B cell (primary cell): ENCODE data around the gene MT3. TPM values are rescaled to one million over a fixed set of nuclear protein-coding genes. Genes with fewer than 3 reads are reported as not detected.

Experiments
- ATAC-seq: fragments of 200-7000 bp; cut with Tn5 transposase; one replicate; pipeline ENCODE4 v1.10.0; 2021; ENCODE audit warnings: low read depth, mild to moderate bottlenecking, moderate number of reproducible peaks, moderate library complexity
- CTCF ChIA-PET: fragments of 350-600 bp; sonication (Branson Sonifier 250); formaldehyde crosslinking; loops from one replicate; lab custom pipeline; 2021; ENCODE audit warnings: antibody characterized with exemption, inconsistent platforms; lab: Charles Lee
- POLR2A ChIA-PET: fragments of 350-600 bp; sonication (Branson Sonifier 250); formaldehyde crosslinking; loops from one replicate; lab custom pipeline; 2021; ENCODE audit warnings: antibody characterized with exemption; lab: Charles Lee
- DNase-seq: peaks from one replicate; pipeline ENCODE4 v3.0.0; 2013
- H2AFZ ChIP-seq: 2 replicates; pipeline ENCODE4 v1.6.1; 2012; ENCODE audit warnings: mild to moderate bottlenecking, low read depth, low read length; ENCODE audit not compliant: insufficient read depth, poor library complexity, severe bottlenecking
- H3K27ac ChIP-seq, 2 donors: 1 replicate in 1 of 2; 2 replicates in 1 of 2; pipeline ENCODE4 v1.5.1; 2012 to 2013; ENCODE audit warnings: low read length in 2 of 2, mild to moderate bottlenecking in 2 of 2, moderate library complexity in 1 of 2
- H3K27me3 ChIP-seq, 4 experiments: fragments of 200-600 bp in 1 of 4; sonication (generic) in 1 of 4; replicated peaks in 1 of 4; 1 replicate in 2 of 4; 2 replicates in 2 of 4; pipeline versions ENCODE4 v1.6.1 to v1.7.0; 2013 to 2016; ENCODE audit warnings: low read length in 3 of 4, mild to moderate bottlenecking in 2 of 4, mixed read lengths in 1 of 4, moderate library complexity in 1 of 4; ENCODE audit not compliant: insufficient read depth in 4 of 4, control insufficient read depth in 3 of 4; ENCODE audit errors: control extremely low read depth in 1 of 4
- H3K36me3 ChIP-seq, 2 experiments: replicated peaks in 1 of 2; 1 replicate in 1 of 2; 2 replicates in 1 of 2; pipeline versions ENCODE4 v1.6.1 to v1.7.1; 2013; ENCODE audit warnings: low read length in 1 of 2; ENCODE audit not compliant: insufficient read depth in 2 of 2, control insufficient read depth in 1 of 2; ENCODE audit errors: control extremely low read depth in 1 of 2, extremely low read depth in 1 of 2
- H3K4me1 ChIP-seq, 2 donors: fragments of 200-600 bp in 1 of 2; sonication (generic) in 1 of 2; 1 replicate in 1 of 2; 2 replicates in 1 of 2; pipeline versions ENCODE4 v1.5.1 to v1.6.1; 2013 to 2017; ENCODE audit warnings: low read length in 2 of 2; ENCODE audit not compliant: control insufficient read depth in 2 of 2, insufficient read depth in 2 of 2
- H3K4me2 ChIP-seq: replicated peaks from 2 replicates; pipeline ENCODE3; 2012; ENCODE audit warnings: mild to moderate bottlenecking, low read depth, low read length; ENCODE audit not compliant: poor library complexity, severe bottlenecking
- H3K4me3 ChIP-seq, 5 experiments: fragments of 200-600 bp in 1 of 5; sonication (generic) in 1 of 5; 1 replicate in 3 of 5; 2 replicates in 2 of 5; pipeline versions ENCODE4 v1.5.1 to v1.7.0; 2011 to 2016; ENCODE audit warnings: low read length in 4 of 5, mild to moderate bottlenecking in 4 of 5, low read depth in 2 of 5, control low read depth in 1 of 5, moderate library complexity in 1 of 5; ENCODE audit not compliant: insufficient read depth in 1 of 5; ENCODE audit errors: control extremely low read depth in 1 of 5, extremely low read depth in 1 of 5
- H3K79me2 ChIP-seq: fragments of 200-600 bp; sonication (generic); one replicate; pipeline ENCODE4 v1.6.0; 2016; ENCODE audit warnings: low read length; ENCODE audit not compliant: control insufficient read depth, insufficient read depth
- H3K9ac ChIP-seq: fragments of 200-600 bp; sonication (generic); 2 replicates; pipeline ENCODE4 v1.6.1; 2017; ENCODE audit warnings: mild to moderate bottlenecking, low read length, moderate library complexity
- H3K9me3 ChIP-seq, 3 donors: one replicate each; pipeline versions ENCODE4 v1.6.1 to v1.7.1; 2013; ENCODE audit warnings: low read length in 2 of 3; ENCODE audit not compliant: control insufficient read depth in 2 of 3, insufficient read depth in 1 of 3; ENCODE audit errors: control extremely low read depth in 1 of 3
- H4K20me1 ChIP-seq: 2 replicates; pipeline ENCODE4 v1.6.0; 2012; ENCODE audit warnings: mild to moderate bottlenecking, low read length; ENCODE audit not compliant: insufficient read depth, control insufficient read depth, poor library complexity, severe bottlenecking
- H3K27ac Mint-ChIP-seq: one replicate; pipeline ENCODE4 v1.8.0; 2021; ENCODE audit warnings: mixed read lengths
- H3K27me3 Mint-ChIP-seq: one replicate; pipeline ENCODE4 v1.8.0; 2021; ENCODE audit warnings: mixed read lengths
- H3K4me1 Mint-ChIP-seq: one replicate; pipeline ENCODE4 v1.8.0; 2021; ENCODE audit warnings: mixed read lengths
- H3K4me3 Mint-ChIP-seq: one replicate; pipeline ENCODE4 v1.8.0; 2021; ENCODE audit warnings: mixed read lengths
- H3K9me3 Mint-ChIP-seq: one replicate; pipeline ENCODE4 v1.8.0; 2022; ENCODE audit warnings: mixed read lengths; ENCODE audit not compliant: insufficient read depth
- EZH2 ChIP-seq: IDR thresholded peaks from 2 replicates; pipeline ENCODE4 v1.6.1; 2012; ENCODE audit warnings: borderline replicate concordance, low read depth, mild to moderate bottlenecking, moderate library complexity, low read length; ENCODE audit not compliant: insufficient read depth, poor library complexity, severe bottlenecking
- WGBS: methylation state at CpG from one replicate; pipeline ENCODE4 v1.1.5; 2013; ENCODE audit warnings: missing lambda C conversion rate; ENCODE audit not compliant: insufficient coverage; 5-methylcytosine and 5-hydroxymethylcytosine counted together
- intact Hi-C: fragments of 100-400 bp; cut with micrococcal nuclease; formaldehyde crosslinking; loops from one replicate; pipeline ENCODE4 v1.10.0; 2022
- polyA plus RNA-seq: library from polyadenylated mRNA; depleted of rRNA; stranded (reverse); fragments of >200 nt; gene quantifications from 2 replicates; pipeline ENCODE4 v1.2.3, GENCODE V29; 2012
- total RNA-seq, 2 donors: library from RNA; stranded (reverse); fragments of 120-200 nt in 1 of 2; gene quantifications; 1 replicate in 1 of 2; 2 replicates in 1 of 2; pipeline versions ENCODE4 v1.2.3 to v1.2.4, GENCODE V29; 2013 to 2022
- TF ChIP-seq, protein P1 (sequence below): fragments of 200-600 bp; IDR thresholded peaks from one replicate; pipeline ENCODE4 v1.8.0; 2022; ENCODE audit warnings: antibody characterized with exemption, mild to moderate bottlenecking

Gene MT3
- total and polyA plus RNA-seq, 2 donors (not counting 1 experiment from before 2014, with no cell fraction given) = not detected

DNA sequence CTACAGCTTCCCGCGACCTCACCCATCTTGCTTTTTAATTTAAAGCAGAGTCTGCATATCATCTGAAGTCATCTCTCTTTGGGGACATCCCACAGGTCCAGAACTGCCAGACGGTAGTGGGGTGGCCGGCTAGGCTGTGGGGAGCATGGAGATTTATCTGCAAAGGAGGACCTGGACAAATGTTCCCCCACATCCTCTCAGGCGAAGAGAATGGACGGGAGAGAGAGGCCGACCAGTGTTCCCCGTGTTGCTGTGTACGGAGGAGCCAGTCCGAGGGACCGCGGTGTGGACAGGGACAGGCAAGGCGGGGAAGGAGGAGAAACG lies 42.5 kb downstream of the MT3 start:
- Mint-ChIP-seq H3K27ac (no peak overlapping the region), H3K27me3 (peaks cover 57% of the 10 kb centered on the region), H3K4me1 (peaks cover 31% of the 10 kb centered on the region), H3K9me3 (no peaks in the 10 kb centered on the region), H3K4me3 (peak overlapping the region; percentile 80)
- no peaks in the 10 kb centered on the region for H3K36me3 ChIP-seq
- WGBS = 31% methylated on average over 10 of the region's 14 CpGs
- H3K9me3 ChIP-seq = peaks cover 0 to 4% (median 0%) of the 10 kb centered on the region in 3 donors
- DNase-seq (no peak), ATAC-seq (no peak)
- H3K4me3 ChIP-seq = peak overlapping the region in 4 of 5 experiments; percentile 13 to 52 (median 22)
- peaks cover 0 to 66% (median 31%) of the 10 kb centered on the region in 4 experiments for H3K27me3 ChIP-seq
- H3K27ac ChIP-seq = no peak overlapping the region
- H3K4me2 ChIP-seq = peak overlapping the region; percentile 67
- H2AFZ ChIP-seq = peak overlapping the region; percentile 51
- intact Hi-C loops = loop anchor here (2.0 to 10.0 kb wide), 2 partner anchors 23 to 53 kb away; partner anchors contain the start of genes MT1X and MT2A
- H4K20me1 ChIP-seq = no peaks in the 10 kb centered on the region
- peaks cover 36 to 37% of the 10 kb centered on the region in 2 donors for H3K4me1 ChIP-seq
- H3K9ac ChIP-seq = peak overlapping the region; percentile 48
- H3K79me2 ChIP-seq = no peaks in the 10 kb centered on the region
- TF ChIP-seq, protein P1, sequence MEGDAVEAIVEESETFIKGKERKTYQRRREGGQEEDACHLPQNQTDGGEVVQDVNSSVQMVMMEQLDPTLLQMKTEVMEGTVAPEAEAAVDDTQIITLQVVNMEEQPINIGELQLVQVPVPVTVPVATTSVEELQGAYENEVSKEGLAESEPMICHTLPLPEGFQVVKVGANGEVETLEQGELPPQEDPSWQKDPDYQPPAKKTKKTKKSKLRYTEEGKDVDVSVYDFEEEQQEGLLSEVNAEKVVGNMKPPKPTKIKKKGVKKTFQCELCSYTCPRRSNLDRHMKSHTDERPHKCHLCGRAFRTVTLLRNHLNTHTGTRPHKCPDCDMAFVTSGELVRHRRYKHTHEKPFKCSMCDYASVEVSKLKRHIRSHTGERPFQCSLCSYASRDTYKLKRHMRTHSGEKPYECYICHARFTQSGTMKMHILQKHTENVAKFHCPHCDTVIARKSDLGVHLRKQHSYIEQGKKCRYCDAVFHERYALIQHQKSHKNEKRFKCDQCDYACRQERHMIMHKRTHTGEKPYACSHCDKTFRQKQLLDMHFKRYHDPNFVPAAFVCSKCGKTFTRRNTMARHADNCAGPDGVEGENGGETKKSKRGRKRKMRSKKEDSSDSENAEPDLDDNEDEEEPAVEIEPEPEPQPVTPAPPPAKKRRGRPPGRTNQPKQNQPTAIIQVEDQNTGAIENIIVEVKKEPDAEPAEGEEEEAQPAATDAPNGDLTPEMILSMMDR = no peak
- TF ChIP-seq EZH2 = no peak
- ChIA-PET POLR2A (no interaction called here), CTCF (no interaction called here)

DNA sequence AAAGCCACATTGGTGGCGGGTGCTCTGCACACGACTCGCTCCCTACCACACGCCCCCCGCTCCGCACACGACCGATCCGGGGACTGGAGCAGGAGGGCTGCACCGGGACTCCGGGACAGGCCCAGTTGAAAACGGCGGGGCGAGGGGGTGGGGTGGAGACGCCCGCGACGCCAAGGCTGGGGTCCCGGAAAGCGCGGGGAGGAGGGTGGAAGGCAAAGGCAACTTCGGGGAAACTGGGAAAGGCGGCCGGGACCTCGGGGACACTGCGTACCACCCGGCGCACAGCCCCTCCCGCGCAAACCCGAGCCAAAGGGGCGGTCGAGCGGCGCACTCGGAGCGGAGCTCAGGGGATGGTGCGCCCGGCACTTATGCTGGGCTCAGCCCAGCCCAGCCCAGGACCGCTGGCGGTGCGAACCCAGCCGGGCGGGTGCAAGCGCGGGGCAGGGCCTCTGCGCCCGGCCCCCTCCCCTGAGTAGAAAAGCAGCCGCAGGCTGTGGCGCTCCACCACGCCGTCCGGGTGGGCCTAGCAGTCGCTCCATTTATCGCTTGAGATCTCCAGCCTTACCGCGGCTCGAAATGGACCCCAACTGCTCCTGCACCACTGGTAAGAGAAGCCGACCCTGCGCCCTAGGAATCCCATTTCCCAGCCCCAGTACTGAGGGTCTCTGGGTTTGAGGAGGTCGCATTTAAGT lies 43.0 kb downstream of the MT3 start, which contains the start of gene MT1M:
Gene MT1M (plus strand): TSS at position 504 of the 692 bp plus-strand sequence. CDS start 73 bp downstream, at position 577.
- peaks cover 0 to 61% (median 31%) of the 10 kb centered on the region in 4 experiments for H3K27me3 ChIP-seq

More for the DNA sequence above, 43.0 kb downstream of the MT3 start, which contains the start of gene MT1M:
- H3K9ac ChIP-seq = peak within 1 kb of the TSS; percentile 48
- no peaks in the 10 kb centered on the region for H4K20me1 ChIP-seq
- ChIA-PET CTCF (no interaction called here), POLR2A (no interaction called here)
- ATAC-seq = no peak
- H3K36me3 ChIP-seq = no peaks in the 10 kb centered on the region
- Mint-ChIP-seq H3K9me3 (no peaks in the 10 kb centered on the region), H3K4me3 (peak within 1 kb of the TSS; percentile 80), H3K27ac (no peak within 1 kb of the TSS), H3K4me1 (peaks cover 32% of the 10 kb centered on the region), H3K27me3 (peaks cover 58% of the 10 kb centered on the region)
- peak within 1 kb of the TSS; percentile 51 for H2AFZ ChIP-seq
- H3K9me3 ChIP-seq = peaks cover 0 to 4% (median 0%) of the 10 kb centered on the region in 3 donors
- H3K79me2 ChIP-seq = no peaks in the 10 kb centered on the region
- peak within 1 kb of the TSS in 4 of 5 experiments; percentile 13 to 52 (median 22) for H3K4me3 ChIP-seq
- no peak within 1 kb of the TSS for H3K27ac ChIP-seq
- intact Hi-C loops = loop anchor here (10.0 kb wide), 1 partner anchor 52 kb away; the partner anchor contains the start of gene MT1X
- peak; percentile 34 for DNase-seq
- no peak for TF ChIP-seq EZH2
- TF ChIP-seq, protein P1 = no peak
- 4% methylated on average over 51 of the region's 61 CpGs for WGBS
- H3K4me2 ChIP-seq = peak within 1 kb of the TSS; percentile 67
- H3K4me1 ChIP-seq = peaks cover 36 to 37% of the 10 kb centered on the region in 2 donors
